ENCODE results near the gene AGBL4.
"Not testable (repeated sequence)": the region's sequence is repeated elsewhere in the genome, so short reads cannot be mapped to it uniquely, and the experiment has no call there.

Gene AGBL4

DNA sequence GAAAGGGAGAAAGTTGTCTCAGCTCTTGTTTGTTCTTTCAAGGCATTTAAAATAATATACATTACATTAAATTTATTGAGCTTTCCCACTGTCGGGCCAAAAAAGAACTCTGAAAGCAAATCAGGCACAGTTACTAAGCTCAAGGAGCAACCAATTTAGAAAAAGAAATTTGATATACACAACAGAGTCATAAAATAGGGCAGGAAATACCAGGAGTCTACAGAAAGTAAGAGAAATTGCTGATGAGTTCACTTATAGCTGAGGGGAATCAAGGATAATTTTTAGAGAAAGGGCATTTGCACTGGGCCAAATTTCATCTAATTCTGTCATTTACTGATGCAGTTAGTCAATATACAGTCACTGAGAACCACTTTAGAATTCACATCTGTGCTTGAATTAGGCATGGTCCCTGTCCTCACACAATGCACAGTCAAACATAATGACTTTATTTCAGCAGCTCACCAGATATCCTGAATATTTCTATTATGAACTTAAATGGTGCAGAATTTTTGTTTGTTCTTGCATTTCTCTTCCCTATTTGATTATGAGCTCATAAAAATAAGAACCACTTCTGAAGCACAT, 997.4 kb downstream of the AGBL4 start:
- no peak overlapping the region for H3K9ac ChIP-seq (ENCODE audit: low read length)
- H3K9me3 ChIP-seq (ENCODE audit: low read length): no peaks in the 10 kb centered on the region
- no peaks in the 10 kb centered on the region for H3K36me3 ChIP-seq (ENCODE audit: insufficient read depth, low read length)
- H3K4me1 ChIP-seq (ENCODE audit: insufficient read depth, low read length): no peaks in the 10 kb centered on the region
- H3K27ac ChIP-seq (ENCODE audit: low read depth, low read length): no peak overlapping the region
- no peaks in the 10 kb centered on the region for H3K27me3 ChIP-seq (ENCODE audit: control insufficient read depth in 1 of 2, insufficient read depth in 2 of 2, low read length in 2 of 2)
- H3K4me3 ChIP-seq (ENCODE audit: low read depth in 1 of 2, low read length in 2 of 2): no peak overlapping the region

GRCh38 chr1:49016030-49016977, 1007.5 kb downstream of the AGBL4 start:
- Histone ChIP-seq H3K27me3 (ENCODE audit: control insufficient read depth in 1 of 2, insufficient read depth in 2 of 2, low read length in 2 of 2) (no peaks in the 10 kb centered on the region), H3K9ac (ENCODE audit: low read length) (no peak overlapping the region), H3K9me3 (ENCODE audit: low read length) (no peaks in the 10 kb centered on the region), H3K36me3 (ENCODE audit: insufficient read depth, low read length) (no peaks in the 10 kb centered on the region), H3K27ac (ENCODE audit: low read depth, low read length) (no peak overlapping the region), H3K4me1 (ENCODE audit: insufficient read depth, low read length) (no peaks in the 10 kb centered on the region), H3K4me3 (ENCODE audit: low read depth in 1 of 2, low read length in 2 of 2) (no peak overlapping the region)

- Histone ChIP-seq H3K27me3 (ENCODE audit: control insufficient read depth in 1 of 2, insufficient read depth in 2 of 2, low read length in 2 of 2) (no peaks in the 10 kb centered on the region), H3K4me1 (ENCODE audit: insufficient read depth, low read length) (no peaks in the 10 kb centered on the region), H3K4me3 (ENCODE audit: low read depth in 1 of 2, low read length in 2 of 2) (no peak overlapping the region), H3K27ac (ENCODE audit: low read depth, low read length) (no peak overlapping the region), H3K9ac (ENCODE audit: low read length) (no peak overlapping the region), H3K36me3 (ENCODE audit: insufficient read depth, low read length) (no peaks in the 10 kb centered on the region), H3K9me3 (ENCODE audit: low read length) (no peaks in the 10 kb centered on the region)
Observed at GRCh38 chr1:49013079-49013478, 1010.7 kb downstream of the AGBL4 start.

GRCh38 chr1:49002981-49003380, 1020.8 kb downstream of the AGBL4 start:
- H3K4me1 ChIP-seq (ENCODE audit: insufficient read depth, low read length); H3K27ac ChIP-seq (ENCODE audit: low read depth, low read length); H3K9me3 ChIP-seq (ENCODE audit: low read length); H3K4me3 ChIP-seq (ENCODE audit: low read depth in 1 of 2, low read length in 2 of 2); H3K9ac ChIP-seq (ENCODE audit: low read length); H3K27me3 ChIP-seq (ENCODE audit: control insufficient read depth in 1 of 2, insufficient read depth in 2 of 2, low read length in 2 of 2); H3K36me3 ChIP-seq (ENCODE audit: insufficient read depth, low read length): not testable (repeated sequence)

GRCh38 chr1:48999321-48999720, 1024.4 kb downstream of the AGBL4 start:
- Histone ChIP-seq H3K36me3 (ENCODE audit: insufficient read depth, low read length) (no peaks in the 10 kb centered on the region), H3K4me3 (ENCODE audit: low read depth in 1 of 2, low read length in 2 of 2) (no peak overlapping the region), H3K9me3 (ENCODE audit: low read length) (no peaks in the 10 kb centered on the region), H3K9ac (ENCODE audit: low read length) (no peak overlapping the region), H3K27me3 (ENCODE audit: control insufficient read depth in 1 of 2, insufficient read depth in 2 of 2, low read length in 2 of 2) (no peaks in the 10 kb centered on the region), H3K27ac (ENCODE audit: low read depth, low read length) (no peak overlapping the region), H3K4me1 (ENCODE audit: insufficient read depth, low read length) (no peaks in the 10 kb centered on the region)

GRCh38 chr1:48996311-48996710, 1027.4 kb downstream of the AGBL4 start:
- no peak overlapping the region for H3K4me3 ChIP-seq (ENCODE audit: low read depth in 1 of 2, low read length in 2 of 2)
- no peak overlapping the region for H3K27ac ChIP-seq (ENCODE audit: low read depth, low read length)
- H3K27me3 ChIP-seq (ENCODE audit: control insufficient read depth in 1 of 2, insufficient read depth in 2 of 2, low read length in 2 of 2): no peaks in the 10 kb centered on the region
- no peaks in the 10 kb centered on the region for H3K4me1 ChIP-seq (ENCODE audit: insufficient read depth, low read length)
- H3K9ac ChIP-seq (ENCODE audit: low read length): no peak overlapping the region
- no peaks in the 10 kb centered on the region for H3K9me3 ChIP-seq (ENCODE audit: low read length)
- no peaks in the 10 kb centered on the region for H3K36me3 ChIP-seq (ENCODE audit: insufficient read depth, low read length)

GRCh38 chr1:48988633-48989197, 1035.0 kb downstream of the AGBL4 start:
- Histone ChIP-seq H3K27ac (ENCODE audit: low read depth, low read length) (no peak overlapping the region), H3K9ac (ENCODE audit: low read length) (no peak overlapping the region), H3K36me3 (ENCODE audit: insufficient read depth, low read length) (no peaks in the 10 kb centered on the region), H3K4me1 (ENCODE audit: insufficient read depth, low read length) (no peaks in the 10 kb centered on the region), H3K4me3 (ENCODE audit: low read depth in 1 of 2, low read length in 2 of 2) (no peak overlapping the region), H3K27me3 (ENCODE audit: control insufficient read depth in 1 of 2, insufficient read depth in 2 of 2, low read length in 2 of 2) (no peaks in the 10 kb centered on the region), H3K9me3 (ENCODE audit: low read length) (no peaks in the 10 kb centered on the region)

- Histone ChIP-seq H3K9me3 (ENCODE audit: low read length) (no peaks in the 10 kb centered on the region), H3K27ac (ENCODE audit: low read depth, low read length) (no peak overlapping the region), H3K9ac (ENCODE audit: low read length) (no peak overlapping the region), H3K27me3 (ENCODE audit: control insufficient read depth in 1 of 2, insufficient read depth in 2 of 2, low read length in 2 of 2) (no peaks in the 10 kb centered on the region), H3K4me1 (ENCODE audit: insufficient read depth, low read length) (no peaks in the 10 kb centered on the region), H3K4me3 (ENCODE audit: low read depth in 1 of 2, low read length in 2 of 2) (no peak overlapping the region), H3K36me3 (ENCODE audit: insufficient read depth, low read length) (no peaks in the 10 kb centered on the region)
Observed at GRCh38 chr1:48979940-48980339, 1043.8 kb downstream of the AGBL4 start.

GRCh38 chr1:48978413-48978812, 1045.3 kb downstream of the AGBL4 start:
- no peak overlapping the region for H3K4me3 ChIP-seq (ENCODE audit: low read depth in 1 of 2, low read length in 2 of 2)
- H3K27ac ChIP-seq (ENCODE audit: low read depth, low read length): no peak overlapping the region
- no peaks in the 10 kb centered on the region for H3K9me3 ChIP-seq (ENCODE audit: low read length)
- no peaks in the 10 kb centered on the region for H3K27me3 ChIP-seq (ENCODE audit: control insufficient read depth in 1 of 2, insufficient read depth in 2 of 2, low read length in 2 of 2)
- H3K4me1 ChIP-seq (ENCODE audit: insufficient read depth, low read length): no peaks in the 10 kb centered on the region
- no peaks in the 10 kb centered on the region for H3K36me3 ChIP-seq (ENCODE audit: insufficient read depth, low read length)
- H3K9ac ChIP-seq (ENCODE audit: low read length): no peak overlapping the region

DNA sequence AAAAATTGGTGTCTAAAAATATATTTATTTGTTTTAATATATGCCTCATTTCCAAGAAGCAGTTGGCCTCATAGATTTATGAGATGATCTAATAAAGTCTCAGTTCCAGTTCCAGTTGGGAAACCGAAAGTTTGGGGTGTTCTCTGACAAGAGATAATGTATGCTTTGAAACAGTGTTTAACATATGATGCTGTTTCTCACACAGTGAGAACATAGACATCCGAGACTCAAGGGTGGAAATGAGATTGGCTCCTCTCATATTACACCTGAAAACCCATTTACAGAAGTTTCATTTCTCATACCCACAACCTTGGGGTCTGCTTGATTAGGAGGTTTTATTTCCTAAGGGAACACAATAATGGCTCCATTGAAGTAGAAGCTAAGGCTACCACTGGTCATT, 1046.5 kb downstream of the AGBL4 start:
- Histone ChIP-seq H3K4me3 (ENCODE audit: low read depth in 1 of 2, low read length in 2 of 2) (no peak overlapping the region), H3K36me3 (ENCODE audit: insufficient read depth, low read length) (no peaks in the 10 kb centered on the region), H3K27ac (ENCODE audit: low read depth, low read length) (no peak overlapping the region), H3K4me1 (ENCODE audit: insufficient read depth, low read length) (no peaks in the 10 kb centered on the region), H3K9me3 (ENCODE audit: low read length) (no peaks in the 10 kb centered on the region), H3K27me3 (ENCODE audit: control insufficient read depth in 1 of 2, insufficient read depth in 2 of 2, low read length in 2 of 2) (no peaks in the 10 kb centered on the region), H3K9ac (ENCODE audit: low read length) (no peak overlapping the region)

- Histone ChIP-seq H3K4me3 (ENCODE audit: low read depth in 1 of 2, low read length in 2 of 2) (no peak overlapping the region), H3K27me3 (ENCODE audit: control insufficient read depth in 1 of 2, insufficient read depth in 2 of 2, low read length in 2 of 2) (no peaks in the 10 kb centered on the region), H3K36me3 (ENCODE audit: insufficient read depth, low read length) (no peaks in the 10 kb centered on the region), H3K27ac (ENCODE audit: low read depth, low read length) (no peak overlapping the region), H3K4me1 (ENCODE audit: insufficient read depth, low read length) (peaks cover 6% of the 10 kb centered on the region), H3K9ac (ENCODE audit: low read length) (no peak overlapping the region), H3K9me3 (ENCODE audit: low read length) (no peaks in the 10 kb centered on the region)
Observed at GRCh38 chr1:48969971-48970370, 1053.8 kb downstream of the AGBL4 start.
